HG02973 (cell line): ENCODE results near the gene PRR4.

ENCODE experiments used
- ATAC-seq: cut with Tn5 transposase; IDR thresholded peaks from one replicate; pipeline ENCODE4 v1.9.1; 2021; ENCODE audit warnings: moderate library complexity; ENCODE audit not compliant: unreplicated experiment

PRR4 gene, protein sequence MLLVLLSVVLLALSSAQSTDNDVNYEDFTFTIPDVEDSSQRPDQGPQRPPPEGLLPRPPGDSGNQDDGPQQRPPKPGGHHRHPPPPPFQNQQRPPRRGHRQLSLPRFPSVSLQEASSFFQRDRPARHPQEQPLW

DNA sequence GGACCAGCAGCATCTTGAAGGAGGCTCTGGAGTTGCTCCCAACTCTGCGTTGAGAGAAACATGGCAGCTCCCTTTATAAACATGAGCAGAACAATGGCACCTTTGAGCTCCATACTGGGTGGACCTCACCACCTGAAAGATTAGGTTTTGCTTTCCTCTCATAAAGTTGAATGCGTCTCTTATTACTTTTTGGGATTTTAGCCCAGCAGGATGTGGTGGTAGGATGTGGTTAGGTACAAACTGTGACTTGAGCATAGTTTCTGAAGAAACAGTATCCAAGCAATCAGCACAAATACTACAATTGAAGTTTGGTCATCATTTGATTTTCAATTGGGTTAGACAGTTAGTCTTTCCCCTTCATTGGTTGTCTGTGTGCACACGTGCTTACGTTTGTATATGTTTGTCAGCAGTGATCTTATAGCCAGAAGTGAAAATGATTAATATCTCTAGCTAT lies at the start of gene PRR4:
Gene PRR4, minus strand, starts transcription at position 51 of the 454 bp plus-strand sequence. Its CDS starts 38 bp downstream, at position 13.
- no peak for ATAC-seq

DNA sequence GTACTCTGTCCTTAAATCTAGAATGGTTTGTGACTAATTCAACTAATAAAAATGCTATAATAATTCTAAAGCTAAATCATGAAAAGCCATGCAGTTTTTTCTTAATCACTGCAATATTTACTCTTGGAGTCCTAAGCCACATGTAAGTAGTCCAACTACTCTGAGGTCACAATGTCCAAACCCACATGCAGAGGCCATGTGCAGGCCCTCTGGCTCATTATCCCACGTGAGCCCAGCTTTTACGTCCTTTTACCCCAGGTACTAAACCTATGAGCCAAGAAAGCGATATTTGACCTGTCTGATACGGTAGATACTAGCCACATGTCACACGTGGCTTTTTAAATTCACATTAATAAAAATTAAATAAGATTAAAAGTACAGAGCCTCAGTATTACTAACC lies 47.6 kb upstream of the PRR4 start:
- ATAC-seq, result no peak

DNA sequence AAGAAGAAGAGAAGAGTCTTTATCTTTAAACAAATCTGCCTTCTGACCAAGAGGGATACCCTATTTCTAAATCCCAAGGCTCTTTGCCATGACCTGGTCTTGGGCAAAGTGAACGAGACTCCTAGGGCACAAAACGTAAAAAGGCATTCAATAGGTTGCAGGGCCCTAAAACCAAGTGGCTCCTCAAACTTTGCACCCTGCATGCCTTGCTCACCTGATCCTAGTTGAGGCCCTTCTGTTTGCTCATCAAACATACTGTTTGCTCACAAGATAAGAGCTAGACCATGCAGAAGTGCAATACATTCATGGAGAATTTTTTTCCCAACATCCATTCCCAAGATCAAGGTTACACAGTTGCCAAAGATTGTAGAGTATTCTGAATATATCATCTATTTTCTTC lies 42.7 kb upstream of the PRR4 start:
- no peak for ATAC-seq

DNA sequence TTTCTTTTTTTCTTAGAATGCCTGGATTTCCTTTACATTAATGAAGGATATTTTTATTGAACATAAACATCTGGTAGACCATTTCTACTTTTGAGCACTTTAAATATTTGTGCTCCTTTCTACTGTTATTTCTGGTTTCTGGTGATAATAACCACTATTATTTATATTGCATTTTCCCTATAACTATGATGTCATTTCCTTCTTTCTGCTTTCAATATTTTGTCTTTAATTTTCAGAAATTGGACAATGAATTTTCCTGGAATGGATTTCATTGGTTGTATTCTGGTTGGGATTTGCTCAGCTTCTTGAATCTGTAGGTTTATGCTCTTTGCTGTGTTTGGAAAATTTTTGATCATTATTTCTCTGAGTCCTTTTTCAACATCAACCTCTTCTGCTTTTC lies 40.0 kb upstream of the PRR4 start:
- ATAC-seq, result no peak

DNA sequence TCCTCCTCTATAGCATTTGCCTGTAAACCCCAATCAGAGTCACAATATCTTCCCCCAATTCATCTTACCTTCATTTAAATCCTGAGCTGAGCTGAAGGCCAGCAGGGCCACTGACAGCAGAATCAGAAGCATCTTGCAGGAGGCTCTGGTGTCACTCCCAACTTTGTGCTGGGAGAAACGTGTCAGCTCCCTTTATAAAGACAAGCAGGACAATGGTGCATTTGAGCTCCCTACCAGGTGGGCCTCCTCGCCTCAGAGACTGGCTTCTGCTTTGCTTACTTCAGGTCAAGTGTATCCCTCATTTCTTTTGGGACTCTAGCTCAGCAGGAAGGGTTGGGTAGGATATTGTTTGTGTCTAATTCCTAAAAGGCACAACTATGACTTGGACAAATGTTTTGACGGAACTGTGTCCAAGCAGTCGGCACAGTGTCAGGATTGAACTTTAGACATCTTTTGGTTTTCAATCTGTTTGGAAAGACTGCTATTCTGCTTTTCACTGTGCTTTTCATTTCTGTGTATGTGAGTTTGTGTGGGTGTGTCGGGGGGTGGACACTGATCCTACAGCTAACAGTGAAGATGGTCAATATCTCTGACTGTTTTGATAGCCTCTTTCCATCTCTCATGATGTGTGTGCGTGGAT lies 34.9 kb upstream of the PRR4 start, which contains the start of gene PRH1:
Gene PRH1, minus strand, starts transcription at position 170 of the 640 bp plus-strand sequence. Its CDS starts 38 bp downstream, at position 132.
- no peak for ATAC-seq

DNA sequence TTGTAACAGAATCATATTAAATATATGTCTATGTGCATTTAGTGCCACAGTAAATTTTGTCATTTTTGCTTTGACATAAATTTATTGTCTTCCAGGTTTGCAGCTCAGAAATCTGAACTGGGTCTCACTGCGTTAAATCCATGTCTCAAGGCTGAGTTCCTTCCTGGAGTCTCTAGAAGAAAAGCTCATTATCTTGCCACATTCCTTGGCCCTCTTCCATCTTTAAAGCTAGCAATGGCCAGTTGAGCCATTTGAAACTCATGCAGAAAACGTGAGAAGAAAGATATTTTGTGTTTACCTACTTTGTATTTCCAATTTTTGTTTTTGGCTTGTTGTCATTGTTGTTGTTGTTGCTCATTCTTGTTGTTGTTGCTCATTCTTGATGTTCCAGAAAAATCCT lies 24.1 kb upstream of the PRR4 start:
- no peak for ATAC-seq

DNA sequence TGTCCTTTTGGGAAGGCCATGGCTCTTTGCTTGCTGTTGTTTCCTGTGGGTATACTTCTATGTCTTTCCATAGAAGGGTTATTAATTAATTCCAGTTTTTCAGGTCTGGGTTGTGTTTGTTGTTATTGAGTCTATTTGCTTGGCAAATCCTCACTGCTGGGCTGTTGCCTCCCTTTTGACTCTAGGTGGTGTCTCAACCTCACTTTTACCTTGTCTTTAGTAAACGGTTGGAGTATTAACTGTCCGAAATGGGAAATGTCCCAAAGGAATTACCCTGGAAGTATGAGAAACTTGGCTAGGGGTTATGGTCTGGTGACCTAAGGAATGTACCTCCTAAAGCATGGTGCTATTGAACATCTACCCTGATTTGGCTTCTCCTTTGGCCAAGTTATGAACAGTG lies 18.1 kb upstream of the PRR4 start:
- no peak for ATAC-seq

DNA sequence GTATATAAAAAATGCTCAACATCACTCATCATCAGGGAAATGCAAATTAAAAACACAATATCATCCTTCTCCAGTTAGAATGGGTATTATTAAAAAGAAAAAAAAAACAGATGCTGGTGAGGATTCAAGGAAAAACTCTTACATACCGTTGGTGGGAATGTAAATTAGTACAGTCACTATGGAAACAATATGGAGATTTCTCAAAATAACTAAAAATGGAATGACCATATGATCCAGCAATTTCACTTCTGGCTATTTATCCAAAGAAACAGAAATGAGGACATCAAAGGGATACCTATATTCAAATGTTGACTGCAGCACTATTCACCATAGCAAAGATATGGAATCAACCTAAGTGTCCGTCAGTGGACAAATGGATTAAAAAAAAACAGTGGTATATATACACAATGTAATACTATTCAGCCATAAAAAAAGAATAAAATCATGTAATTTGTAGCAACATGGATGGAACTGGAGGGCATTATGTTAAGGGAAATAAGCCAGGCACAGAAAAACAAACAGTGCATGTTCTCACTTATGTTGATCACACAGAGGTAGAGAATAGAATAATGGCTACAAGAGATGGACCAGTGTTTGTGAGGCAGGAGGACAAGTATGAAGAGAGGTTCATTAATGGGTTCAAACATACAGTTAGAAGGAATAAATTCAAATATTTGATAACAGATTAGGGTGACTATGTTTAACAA lies 14.4 kb upstream of the PRR4 start:
- ATAC-seq, result no peak

DNA sequence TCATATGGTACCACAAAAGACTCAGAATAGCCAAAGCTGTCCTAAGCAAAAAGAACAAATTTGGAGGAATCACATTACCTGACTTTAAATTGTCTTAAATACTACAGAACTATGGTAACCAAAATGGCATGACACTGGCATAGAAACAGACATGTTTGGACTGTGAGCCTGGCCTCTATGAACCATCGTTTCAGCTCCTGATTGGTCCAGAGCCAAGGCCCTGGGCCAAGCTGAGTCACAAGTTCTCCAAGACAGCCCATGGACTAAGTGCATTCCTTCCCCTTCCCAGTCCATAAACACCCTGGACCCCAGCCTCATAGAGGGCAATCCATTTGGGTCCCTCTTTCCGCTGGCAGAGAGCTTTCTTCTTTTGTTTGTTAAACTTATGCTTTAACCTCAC lies 12.1 kb upstream of the PRR4 start:
- no peak for ATAC-seq

DNA sequence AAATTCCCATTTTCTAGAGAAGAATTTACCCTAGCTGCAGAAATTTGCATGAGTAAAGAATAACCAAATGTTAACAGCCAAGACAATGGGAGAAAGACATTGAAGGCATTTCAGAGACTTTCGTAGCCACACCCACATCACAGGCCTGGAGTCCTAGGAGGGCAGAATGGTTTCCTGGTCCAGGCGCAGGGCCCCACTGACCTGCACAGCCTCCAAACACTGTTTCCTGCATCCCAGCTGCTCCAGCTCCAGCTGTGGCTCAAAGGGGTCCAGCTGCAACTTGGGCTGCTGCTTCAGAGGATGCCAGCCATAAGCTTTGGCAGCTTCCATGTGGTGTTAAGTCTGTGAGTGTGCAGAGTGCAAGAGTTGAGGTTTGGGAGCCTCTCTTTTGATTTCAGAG lies 6.5 kb upstream of the PRR4 start:
- no peak for ATAC-seq

DNA sequence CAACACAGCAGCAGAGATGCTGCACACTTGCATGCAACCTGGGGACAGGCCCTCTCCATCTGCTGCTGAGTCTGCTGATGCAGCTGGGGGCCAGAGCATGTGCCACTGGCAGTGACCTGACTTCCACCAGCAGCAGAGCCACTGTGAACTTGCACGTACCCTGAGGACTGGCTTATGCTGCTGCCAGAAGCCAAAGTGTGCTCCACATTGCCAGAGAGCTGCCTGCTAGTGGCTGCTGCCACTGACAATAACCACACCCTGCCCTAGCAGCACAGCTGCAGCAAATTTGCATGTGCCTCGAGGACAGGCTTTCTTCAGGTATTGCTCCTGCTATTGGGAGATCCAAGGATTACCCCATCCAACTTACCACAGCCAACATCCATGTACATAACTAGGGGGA lies 4.5 kb upstream of the PRR4 start:
- no peak for ATAC-seq

DNA sequence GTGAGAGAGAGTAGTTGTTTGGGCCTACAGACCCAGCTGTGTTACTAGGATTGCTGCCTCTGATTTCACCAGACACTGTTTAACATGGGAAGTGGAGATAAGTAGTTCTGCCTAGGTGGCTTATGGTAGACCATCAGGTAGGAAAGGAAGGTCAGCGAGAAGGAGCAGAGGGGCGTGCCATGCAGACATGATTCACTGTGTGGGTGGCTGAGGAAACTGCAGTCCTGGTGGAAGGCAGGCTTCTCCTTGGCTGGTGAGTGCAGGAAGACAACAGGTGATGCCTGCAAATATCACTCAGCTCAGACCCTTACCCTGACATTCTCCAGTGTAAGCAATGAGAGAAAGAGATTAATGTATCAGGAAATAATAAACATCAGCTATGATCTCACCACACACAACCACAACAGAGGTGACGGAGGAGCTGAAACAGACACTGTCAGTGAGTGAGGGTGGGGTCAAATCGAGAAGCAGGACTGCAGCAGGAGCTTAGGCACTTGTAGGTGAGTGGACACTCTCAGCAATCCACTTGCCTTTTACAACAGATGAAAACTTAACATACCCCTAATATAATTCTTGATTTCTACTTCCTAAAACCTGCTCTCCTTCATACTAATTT lies 2.1 kb upstream of the PRR4 start:
- no peak for ATAC-seq

DNA sequence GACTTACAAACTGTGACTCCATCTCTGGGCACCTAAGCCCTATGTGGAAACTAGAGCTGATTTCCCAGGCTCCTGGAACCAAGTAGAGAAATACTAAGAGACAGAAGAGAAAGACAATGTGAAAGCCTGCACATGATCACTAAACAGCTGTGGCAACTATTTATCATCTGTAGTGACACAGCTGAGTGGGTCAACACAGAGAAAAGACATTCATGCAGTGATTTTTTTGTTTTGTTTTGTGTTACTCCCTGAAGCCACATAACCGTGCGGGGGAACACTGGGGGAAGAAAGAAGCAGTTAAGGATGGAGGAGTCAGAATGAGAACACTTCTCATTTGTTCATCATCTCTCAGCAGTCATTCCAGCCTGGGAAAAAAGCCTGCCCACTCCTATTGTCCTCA lies 1.5 kb downstream of the PRR4 start:
- ATAC-seq, result no peak

DNA sequence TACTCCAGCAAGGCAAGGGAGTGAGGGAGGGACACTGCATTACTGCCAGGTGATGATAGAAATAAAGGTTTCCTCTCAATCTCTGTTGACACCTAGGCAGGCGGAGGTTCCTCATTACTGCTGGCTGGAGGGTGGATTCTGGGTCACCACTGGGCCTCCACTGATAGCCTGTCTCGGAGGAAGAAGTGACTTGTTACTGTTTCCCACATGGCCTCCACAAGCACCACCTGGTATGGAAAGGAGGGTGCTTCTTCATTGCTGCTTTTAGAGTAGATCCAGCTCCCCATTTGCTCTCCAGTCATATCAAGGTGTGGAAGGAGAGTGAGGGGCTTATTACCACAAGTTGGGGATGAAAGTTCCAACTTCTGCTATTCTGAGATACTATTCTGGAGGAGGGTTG lies 6.4 kb downstream of the PRR4 start:
- no peak for ATAC-seq

DNA sequence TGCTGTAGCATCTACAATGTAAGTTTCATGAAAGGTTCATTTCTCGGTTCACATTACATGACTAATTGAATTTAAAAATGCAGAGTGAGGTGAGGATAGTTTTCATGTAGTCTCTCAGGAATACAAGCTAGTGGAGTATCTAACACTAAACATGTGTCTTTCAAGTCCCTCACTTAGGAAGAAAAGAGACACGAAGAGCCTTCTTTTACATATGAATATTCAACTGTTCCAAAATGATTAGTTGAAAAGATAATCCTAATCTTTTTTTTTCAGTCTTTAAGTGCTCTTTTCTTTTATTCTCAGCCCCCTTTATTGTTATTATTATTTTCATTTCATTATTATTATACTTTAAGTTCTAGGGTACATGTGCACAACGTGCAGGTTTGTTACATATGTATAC lies 10.8 kb downstream of the PRR4 start:
- ATAC-seq, result no peak

DNA sequence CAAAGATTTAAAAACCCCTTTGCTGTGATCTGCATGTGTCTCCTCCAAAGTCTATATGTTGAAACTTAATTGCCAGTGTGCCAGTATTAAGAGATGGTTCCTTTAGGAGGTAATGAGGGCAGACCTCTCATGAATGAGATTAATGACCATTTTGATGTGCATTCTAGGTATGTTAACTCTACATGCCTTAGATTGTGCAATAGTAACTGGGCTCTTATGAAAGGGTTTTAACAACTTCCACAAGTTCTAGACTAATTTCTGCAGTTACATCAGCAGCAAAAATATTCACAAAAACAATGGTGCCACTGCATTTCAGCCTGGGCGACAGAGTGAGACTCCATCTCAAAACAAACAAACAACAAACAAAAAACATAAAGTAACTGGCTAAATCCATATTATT lies 19.3 kb downstream of the PRR4 start:
- no peak for ATAC-seq

DNA sequence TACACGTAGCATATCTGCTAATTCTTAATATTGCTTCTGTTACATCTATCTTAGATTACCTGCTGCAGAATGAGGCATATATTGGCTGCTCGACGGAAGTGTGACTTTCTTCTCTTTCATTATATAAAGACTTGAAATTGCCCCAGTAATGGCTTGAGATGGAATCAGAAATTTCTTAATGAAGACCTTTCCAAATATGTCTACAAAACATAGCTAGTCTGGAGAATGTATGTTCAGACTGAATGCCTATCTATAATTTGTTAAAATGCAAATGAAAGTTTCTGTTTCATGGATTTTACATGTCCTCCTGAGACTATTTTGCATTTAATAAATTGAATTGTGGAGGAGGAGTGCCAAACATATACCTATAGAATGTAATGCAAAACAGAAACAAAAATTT lies 23.0 kb downstream of the PRR4 start, which contains the start of gene TAS2R10:
Gene TAS2R10, minus strand, starts transcription at position 101 of the 400 bp plus-strand sequence. Its CDS starts 89 bp downstream, at position 12.
- ATAC-seq, result no peak

DNA sequence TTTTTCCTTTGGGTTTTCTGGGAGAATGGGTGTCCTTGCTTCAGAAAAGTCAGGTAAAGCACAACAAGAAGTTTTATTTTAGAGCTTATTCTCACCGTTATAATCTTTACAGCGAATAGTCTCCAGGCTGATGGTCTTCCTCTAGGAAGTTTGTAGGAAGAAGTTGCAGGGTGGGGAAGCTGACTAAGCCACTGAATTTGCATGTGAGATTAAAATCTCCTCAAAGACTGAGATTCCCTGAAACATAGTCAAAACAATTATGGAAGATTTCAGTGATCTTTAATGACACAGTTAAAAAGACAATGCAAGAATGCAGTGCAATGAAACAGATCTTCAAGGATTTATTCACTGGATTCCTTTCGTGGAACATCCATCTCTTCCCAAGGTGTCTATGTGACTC lies 24.3 kb downstream of the PRR4 start:
- no peak for ATAC-seq

DNA sequence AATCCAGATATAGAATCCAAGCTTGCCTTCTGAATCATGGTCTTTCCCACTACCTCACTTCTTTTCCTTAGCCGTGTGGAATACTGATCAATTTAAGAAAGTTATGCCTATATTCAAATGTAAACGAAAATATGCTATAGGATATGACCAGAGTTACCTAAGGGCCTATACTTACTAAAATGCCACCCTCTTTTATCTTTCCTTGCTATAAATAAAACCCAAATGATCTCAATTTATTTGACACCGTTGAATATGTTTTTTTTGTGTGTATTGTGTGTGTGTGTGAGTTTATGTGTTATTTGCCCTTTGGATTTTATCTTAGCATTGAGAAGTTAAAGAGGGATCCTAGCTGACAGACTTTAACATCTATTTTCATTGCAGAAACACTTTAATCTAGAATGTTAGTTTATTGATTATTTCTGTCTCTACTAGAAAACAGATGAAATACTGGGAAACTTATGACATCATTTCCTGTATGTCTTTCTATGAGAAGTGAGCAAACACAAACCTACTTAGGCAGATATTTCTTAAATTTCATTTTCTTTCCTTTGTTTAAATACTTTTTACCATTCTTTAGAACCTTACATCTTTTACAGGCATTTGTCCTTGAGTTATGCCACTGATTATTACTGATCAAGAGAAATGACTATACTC lies 37.3 kb downstream of the PRR4 start:
- ATAC-seq, result no peak

DNA sequence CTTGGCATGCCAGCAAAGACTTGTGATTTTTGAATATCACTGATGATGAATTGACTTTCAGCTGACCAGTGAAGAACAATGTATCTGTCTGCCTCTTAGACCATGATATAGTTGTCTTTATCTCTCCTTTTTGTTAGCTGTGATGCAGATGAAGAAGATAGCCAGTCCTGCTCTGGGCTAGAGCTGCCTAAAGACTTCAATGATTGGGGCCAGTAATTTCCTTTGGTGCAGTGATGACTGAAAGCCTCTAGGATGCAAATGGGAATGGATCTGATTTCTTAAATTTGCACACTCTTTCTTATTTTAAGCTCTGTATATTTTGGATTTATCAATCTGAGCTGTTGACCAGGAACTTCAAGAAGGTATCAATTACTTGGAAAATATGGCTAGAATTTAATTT lies 39.2 kb downstream of the PRR4 start, which contains the start of gene TAS2R9:
Gene TAS2R9, minus strand, starts transcription at position 101 of the 400 bp plus-strand sequence. Its CDS starts 93 bp downstream, at position 8.
- ATAC-seq, result no peak

DNA sequence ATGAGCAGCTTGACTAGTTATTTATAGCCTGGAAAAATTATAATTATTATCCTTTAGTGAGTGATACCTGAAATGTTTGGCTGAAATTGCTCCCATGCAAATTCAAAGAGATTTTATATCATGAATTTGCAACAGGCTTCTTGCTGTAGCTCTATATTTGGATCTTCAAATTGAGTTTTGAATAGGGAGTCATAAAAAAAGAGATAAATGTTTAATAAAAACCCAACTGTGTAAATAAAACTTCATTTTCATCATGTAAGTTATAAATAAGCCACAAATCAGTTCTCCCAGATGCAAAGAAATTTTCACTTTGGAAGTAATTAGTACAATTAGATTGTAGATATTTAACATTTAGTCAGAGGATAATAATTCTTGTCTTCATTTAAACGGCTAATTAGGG lies 42.1 kb downstream of the PRR4 start, which contains the start of gene TAS2R8:
Gene TAS2R8, minus strand, starts transcription at position 101 of the 400 bp plus-strand sequence. CDS start 306 bp downstream, outside the sequence.
- no peak for ATAC-seq
